SK-N-SH treated with all-trans-retinoic acid at 6 μM for 48 hours (cell line): Measurements from ENCODE around the gene OBSL1.

Experiments used
- ATAC-seq: fragments of 200-7000 bp; cut with Tn5 transposase; 3 replicates; pipeline ENCODE4 v1.9.1; 2020; ENCODE audit warnings: mild to moderate bottlenecking, moderate library complexity
- ARNTL ChIP-seq: fragments of 450-650 bp; formaldehyde crosslinking; IDR thresholded peaks from 2 replicates; pipeline ENCODE4 v1.5.0; 2020; ENCODE audit warnings: low read depth, mild to moderate bottlenecking, moderate library complexity, borderline replicate concordance
- BACH2 ChIP-seq: fragments of 250-450 bp; sonication (Bioruptor Pico); IDR thresholded peaks from 2 replicates; pipeline ENCODE4 v1.9.0; 2021; ENCODE audit warnings: mild to moderate bottlenecking, borderline replicate concordance
- CREB5 ChIP-seq: fragments of 250-450 bp; sonication (Bioruptor Pico); IDR thresholded peaks from 2 replicates; pipeline ENCODE4 v1.5.1; 2020; ENCODE audit warnings: low read depth, mild to moderate bottlenecking, moderate library complexity
- CSDC2 ChIP-seq: fragments of 250-450 bp; sonication (Bioruptor Pico); IDR thresholded peaks from 2 replicates; pipeline ENCODE4 v1.5.0; 2020; ENCODE audit warnings: mild to moderate bottlenecking, moderate library complexity
- ESRRG ChIP-seq: fragments of 250-450 bp; sonication (Bioruptor Pico); IDR thresholded peaks from 2 replicates; pipeline ENCODE4 v1.6.1; 2021; ENCODE audit warnings: mild to moderate bottlenecking
- GLIS3 ChIP-seq: fragments of 250-450 bp; sonication (Bioruptor Pico); IDR thresholded peaks from 2 replicates; pipeline ENCODE4 v1.5.0; 2020; ENCODE audit warnings: mild to moderate bottlenecking, moderate library complexity
- ISL1 ChIP-seq: fragments of 250-450 bp; sonication (Bioruptor Pico); IDR thresholded peaks from 2 replicates; pipeline ENCODE4 v2.1.2; 2022; ENCODE audit warnings: mild to moderate bottlenecking, moderate library complexity
- OSR1 ChIP-seq: fragments of 250-450 bp; sonication (Bioruptor Pico); IDR thresholded peaks from 2 replicates; pipeline ENCODE4 v1.8.0; 2022; ENCODE audit warnings: moderate library complexity, mild to moderate bottlenecking, inconsistent platforms
- PATZ1 ChIP-seq: fragments of 250-450 bp; sonication (Bioruptor Pico); IDR thresholded peaks from 2 replicates; pipeline ENCODE4 v1.8.0; 2020; ENCODE audit warnings: mild to moderate bottlenecking, moderate library complexity, borderline replicate concordance
- PPARA ChIP-seq: fragments of 250-450 bp; sonication (Bioruptor Pico); IDR thresholded peaks from 2 replicates; pipeline ENCODE4 v1.5.0; 2020; ENCODE audit warnings: mild to moderate bottlenecking, borderline replicate concordance
- RARB ChIP-seq: fragments of 250-450 bp; sonication (Bioruptor Pico); IDR thresholded peaks from 2 replicates; pipeline ENCODE4 v1.8.0; 2021; ENCODE audit warnings: mild to moderate bottlenecking, moderate library complexity
- SNAI2 ChIP-seq: fragments of 250-450 bp; sonication (Bioruptor Pico); IDR thresholded peaks from 2 replicates; pipeline ENCODE4 v1.5.0; 2020; ENCODE audit warnings: mild to moderate bottlenecking, moderate library complexity
- TCF4 ChIP-seq: fragments of 250-450 bp; sonication (Bioruptor Pico); IDR thresholded peaks from 2 replicates; pipeline ENCODE4 v1.8.0; 2021; ENCODE audit warnings: mild to moderate bottlenecking, moderate library complexity, borderline replicate concordance
- TOX ChIP-seq: fragments of 250-450 bp; sonication (Bioruptor Pico); IDR thresholded peaks from 2 replicates; pipeline ENCODE4 v1.8.0; 2021; ENCODE audit warnings: mild to moderate bottlenecking, moderate library complexity, borderline replicate concordance
- ZC3H10 ChIP-seq: fragments of 250-450 bp; sonication (Bioruptor Pico); IDR thresholded peaks from 2 replicates; pipeline ENCODE4 v1.5.1; 2021; ENCODE audit warnings: mild to moderate bottlenecking, moderate library complexity
- ZFP3 ChIP-seq: fragments of 250-450 bp; sonication (Bioruptor Pico); IDR thresholded peaks from 2 replicates; pipeline ENCODE4 v1.5.0; 2020; ENCODE audit warnings: mild to moderate bottlenecking, moderate library complexity
- ZFP30 ChIP-seq: fragments of 450-650 bp; formaldehyde crosslinking; IDR thresholded peaks from 2 replicates; pipeline ENCODE4 v1.5.0; 2022; ENCODE audit warnings: mild to moderate bottlenecking, moderate library complexity
- ZNF565 ChIP-seq: fragments of 450-650 bp; formaldehyde crosslinking; conservative IDR thresholded peaks from 2 replicates; pipeline ENCODE4 v1.5.0; 2020; ENCODE audit warnings: low read depth, mild to moderate bottlenecking, moderate library complexity
- ZNF70 ChIP-seq: fragments of 450-650 bp; formaldehyde crosslinking; IDR thresholded peaks from 2 replicates; pipeline ENCODE4 v1.5.0; 2020; ENCODE audit warnings: mild to moderate bottlenecking, moderate library complexity
- ZNF8 ChIP-seq: fragments of 450-650 bp; formaldehyde crosslinking; IDR thresholded peaks from 2 replicates; pipeline ENCODE4 v1.5.0; 2020; ENCODE audit warnings: mild to moderate bottlenecking, moderate library complexity
- TF ChIP-seq, protein P1 (sequence below): fragments of 250-450 bp; sonication (Bioruptor Pico); IDR thresholded peaks from 2 replicates; pipeline ENCODE4 v1.5.1; 2021; ENCODE audit warnings: mild to moderate bottlenecking, moderate library complexity
- TF ChIP-seq, protein P2 (sequence below): fragments of 250-450 bp; sonication (Bioruptor Pico); IDR thresholded peaks from 2 replicates; pipeline ENCODE4 v1.5.0; 2020; ENCODE audit warnings: mild to moderate bottlenecking, moderate library complexity

OBSL1 gene

DNA sequence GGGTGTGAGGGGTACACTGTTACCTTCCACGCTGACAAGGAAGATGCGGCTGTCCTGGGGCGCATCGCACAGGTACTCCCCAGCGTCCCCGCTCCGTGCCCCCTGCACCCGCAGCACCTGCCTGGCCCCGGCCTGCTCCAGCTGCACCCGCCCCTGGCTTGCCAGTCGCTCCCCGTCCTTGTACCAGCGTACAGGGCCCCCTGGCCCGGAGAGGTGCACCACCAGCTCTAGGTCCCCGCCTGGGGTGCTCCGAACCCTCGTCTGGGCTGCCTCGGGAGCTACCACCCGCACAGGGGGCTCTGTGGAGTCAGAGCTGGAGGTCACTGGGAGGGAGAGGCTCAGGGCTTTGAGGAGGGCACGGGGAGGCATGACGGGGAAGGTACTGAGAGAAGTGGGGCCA is 14.0 kb downstream of the OBSL1 start:
- ATAC-seq = no peak
- TF ChIP-seq ZFP3 (CRISPR knock-in tag) = no peak
- no peak for TF ChIP-seq CSDC2 (CRISPR knock-in tag)
- TF ChIP-seq ZNF70 (CRISPR knock-in tag) = no peak
- no peak for TF ChIP-seq ARNTL (CRISPR knock-in tag)
- TF ChIP-seq PATZ1 (CRISPR knock-in tag) = no peak

GRCh38 chr2:219556413-219556812 is 14.9 kb downstream of the OBSL1 start:
- ATAC-seq = no peak
- no peak for TF ChIP-seq TCF4
- TF ChIP-seq, all 23 proteins: peak for 0

DNA sequence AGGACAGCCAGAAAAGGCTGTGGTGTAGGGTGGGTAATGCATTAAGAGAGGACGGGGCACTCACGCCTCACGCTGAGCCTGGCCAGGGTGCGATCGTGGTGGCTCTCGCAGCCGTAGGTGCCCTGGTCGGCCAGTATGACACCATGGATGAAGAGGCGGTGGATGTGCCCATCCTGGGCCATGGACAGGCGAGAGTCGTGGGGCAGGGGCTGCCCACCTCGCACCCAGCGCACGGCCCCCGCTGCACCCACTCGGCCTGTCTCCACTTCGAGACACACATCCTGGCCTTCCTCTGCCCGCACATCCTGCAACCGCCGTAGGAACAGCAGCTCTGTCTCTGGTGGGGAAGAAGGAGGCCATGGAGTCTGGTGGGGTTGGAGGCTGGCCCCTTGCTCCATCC is 15.4 kb downstream of the OBSL1 start:
- ATAC-seq = no peak
- no peak for TF ChIP-seq ZNF565 (CRISPR knock-in tag)
- TF ChIP-seq, protein P1, sequence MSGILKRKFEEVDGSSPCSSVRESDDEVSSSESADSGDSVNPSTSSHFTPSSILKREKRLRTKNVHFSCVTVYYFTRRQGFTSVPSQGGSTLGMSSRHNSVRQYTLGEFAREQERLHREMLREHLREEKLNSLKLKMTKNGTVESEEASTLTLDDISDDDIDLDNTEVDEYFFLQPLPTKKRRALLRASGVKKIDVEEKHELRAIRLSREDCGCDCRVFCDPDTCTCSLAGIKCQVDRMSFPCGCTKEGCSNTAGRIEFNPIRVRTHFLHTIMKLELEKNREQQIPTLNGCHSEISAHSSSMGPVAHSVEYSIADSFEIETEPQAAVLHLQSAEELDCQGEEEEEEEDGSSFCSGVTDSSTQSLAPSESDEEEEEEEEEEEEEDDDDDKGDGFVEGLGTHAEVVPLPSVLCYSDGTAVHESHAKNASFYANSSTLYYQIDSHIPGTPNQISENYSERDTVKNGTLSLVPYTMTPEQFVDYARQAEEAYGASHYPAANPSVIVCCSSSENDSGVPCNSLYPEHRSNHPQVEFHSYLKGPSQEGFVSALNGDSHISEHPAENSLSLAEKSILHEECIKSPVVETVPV (CRISPR knock-in tag) = no peak
- TF ChIP-seq, protein P2, sequence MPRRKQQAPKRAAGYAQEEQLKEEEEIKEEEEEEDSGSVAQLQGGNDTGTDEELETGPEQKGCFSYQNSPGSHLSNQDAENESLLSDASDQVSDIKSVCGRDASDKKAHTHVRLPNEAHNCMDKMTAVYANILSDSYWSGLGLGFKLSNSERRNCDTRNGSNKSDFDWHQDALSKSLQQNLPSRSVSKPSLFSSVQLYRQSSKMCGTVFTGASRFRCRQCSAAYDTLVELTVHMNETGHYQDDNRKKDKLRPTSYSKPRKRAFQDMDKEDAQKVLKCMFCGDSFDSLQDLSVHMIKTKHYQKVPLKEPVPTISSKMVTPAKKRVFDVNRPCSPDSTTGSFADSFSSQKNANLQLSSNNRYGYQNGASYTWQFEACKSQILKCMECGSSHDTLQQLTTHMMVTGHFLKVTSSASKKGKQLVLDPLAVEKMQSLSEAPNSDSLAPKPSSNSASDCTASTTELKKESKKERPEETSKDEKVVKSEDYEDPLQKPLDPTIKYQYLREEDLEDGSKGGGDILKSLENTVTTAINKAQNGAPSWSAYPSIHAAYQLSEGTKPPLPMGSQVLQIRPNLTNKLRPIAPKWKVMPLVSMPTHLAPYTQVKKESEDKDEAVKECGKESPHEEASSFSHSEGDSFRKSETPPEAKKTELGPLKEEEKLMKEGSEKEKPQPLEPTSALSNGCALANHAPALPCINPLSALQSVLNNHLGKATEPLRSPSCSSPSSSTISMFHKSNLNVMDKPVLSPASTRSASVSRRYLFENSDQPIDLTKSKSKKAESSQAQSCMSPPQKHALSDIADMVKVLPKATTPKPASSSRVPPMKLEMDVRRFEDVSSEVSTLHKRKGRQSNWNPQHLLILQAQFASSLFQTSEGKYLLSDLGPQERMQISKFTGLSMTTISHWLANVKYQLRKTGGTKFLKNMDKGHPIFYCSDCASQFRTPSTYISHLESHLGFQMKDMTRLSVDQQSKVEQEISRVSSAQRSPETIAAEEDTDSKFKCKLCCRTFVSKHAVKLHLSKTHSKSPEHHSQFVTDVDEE (CRISPR knock-in tag) = no peak
- TF ChIP-seq ZFP30 (CRISPR knock-in tag) = no peak
- TF ChIP-seq ZNF70 (CRISPR knock-in tag) = no peak
- TF ChIP-seq CSDC2 (CRISPR knock-in tag) = no peak
- no peak for TF ChIP-seq PPARA
- no peak for TF ChIP-seq TCF4
- no peak for TF ChIP-seq RARB (CRISPR knock-in tag)
- no peak for TF ChIP-seq ARNTL (CRISPR knock-in tag)
- no peak for TF ChIP-seq SNAI2 (CRISPR knock-in tag)
- TF ChIP-seq ESRRG (CRISPR knock-in tag) = no peak
- no peak for TF ChIP-seq ZC3H10 (CRISPR knock-in tag)
- no peak for TF ChIP-seq GLIS3
- TF ChIP-seq PATZ1 (CRISPR knock-in tag) = no peak
- no peak for TF ChIP-seq OSR1 (CRISPR knock-in tag)
- TF ChIP-seq BACH2 (CRISPR knock-in tag) = no peak
- TF ChIP-seq CREB5 = no peak
- TF ChIP-seq ZNF8 (CRISPR knock-in tag) = no peak

DNA sequence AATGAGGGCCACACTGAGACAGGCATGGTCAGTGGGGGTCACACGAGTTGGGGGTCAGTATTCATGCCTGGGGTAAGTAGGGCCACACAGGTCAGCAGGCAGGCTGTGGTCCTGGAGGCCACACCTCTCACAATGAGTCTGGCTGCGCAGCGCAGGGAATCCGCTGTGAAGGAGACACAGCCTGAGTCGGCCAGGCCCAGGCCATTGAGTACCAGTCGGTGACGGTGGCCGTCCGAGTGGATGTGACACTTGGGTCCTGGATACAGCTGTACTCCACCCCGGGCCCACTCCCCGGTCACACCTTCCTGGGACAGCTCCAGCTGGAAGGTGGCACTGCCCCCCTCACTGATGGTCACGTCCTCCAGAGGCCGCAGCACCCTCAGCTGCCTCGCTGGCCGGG is 17.0 kb downstream of the OBSL1 start:
- no peak for ATAC-seq
- no peak for TF ChIP-seq ZC3H10 (CRISPR knock-in tag)
- TF ChIP-seq ZNF8 (CRISPR knock-in tag) = no peak
- no peak for TF ChIP-seq ISL1 (CRISPR knock-in tag)
- no peak for TF ChIP-seq CSDC2 (CRISPR knock-in tag)
- no peak for TF ChIP-seq PATZ1 (CRISPR knock-in tag)
- no peak for TF ChIP-seq BACH2 (CRISPR knock-in tag)
- TF ChIP-seq ZFP3 (CRISPR knock-in tag) = no peak
- TF ChIP-seq OSR1 (CRISPR knock-in tag) = no peak
- no peak for TF ChIP-seq GLIS3
- TF ChIP-seq ZFP30 (CRISPR knock-in tag) = no peak
- no peak for TF ChIP-seq ESRRG (CRISPR knock-in tag)
- no peak for TF ChIP-seq TOX (CRISPR knock-in tag)
- TF ChIP-seq ZNF565 (CRISPR knock-in tag) = no peak
